ENCODE measurements around the gene MPP4.

DNA sequence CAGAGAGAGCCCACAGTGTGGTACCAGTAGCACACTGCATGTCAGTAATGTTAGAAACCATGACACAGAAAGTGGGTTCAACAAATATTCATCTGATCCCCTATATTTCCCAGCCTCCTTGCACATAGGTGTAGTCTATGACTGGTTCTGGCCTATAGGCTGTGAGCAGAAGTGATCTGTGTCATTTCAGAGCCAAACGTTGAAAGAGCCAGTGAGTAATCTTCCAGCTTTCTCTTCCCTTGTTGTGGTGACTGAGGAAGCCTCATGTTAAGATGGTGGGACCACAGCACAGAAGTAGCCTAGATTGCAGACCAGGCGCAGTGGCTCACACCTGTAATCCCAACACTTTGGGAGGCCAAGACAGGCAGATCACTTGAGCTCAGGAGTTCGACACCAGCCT lies 59.2 kb downstream of the MPP4 start:
- TF ChIP-seq, protein P1, sequence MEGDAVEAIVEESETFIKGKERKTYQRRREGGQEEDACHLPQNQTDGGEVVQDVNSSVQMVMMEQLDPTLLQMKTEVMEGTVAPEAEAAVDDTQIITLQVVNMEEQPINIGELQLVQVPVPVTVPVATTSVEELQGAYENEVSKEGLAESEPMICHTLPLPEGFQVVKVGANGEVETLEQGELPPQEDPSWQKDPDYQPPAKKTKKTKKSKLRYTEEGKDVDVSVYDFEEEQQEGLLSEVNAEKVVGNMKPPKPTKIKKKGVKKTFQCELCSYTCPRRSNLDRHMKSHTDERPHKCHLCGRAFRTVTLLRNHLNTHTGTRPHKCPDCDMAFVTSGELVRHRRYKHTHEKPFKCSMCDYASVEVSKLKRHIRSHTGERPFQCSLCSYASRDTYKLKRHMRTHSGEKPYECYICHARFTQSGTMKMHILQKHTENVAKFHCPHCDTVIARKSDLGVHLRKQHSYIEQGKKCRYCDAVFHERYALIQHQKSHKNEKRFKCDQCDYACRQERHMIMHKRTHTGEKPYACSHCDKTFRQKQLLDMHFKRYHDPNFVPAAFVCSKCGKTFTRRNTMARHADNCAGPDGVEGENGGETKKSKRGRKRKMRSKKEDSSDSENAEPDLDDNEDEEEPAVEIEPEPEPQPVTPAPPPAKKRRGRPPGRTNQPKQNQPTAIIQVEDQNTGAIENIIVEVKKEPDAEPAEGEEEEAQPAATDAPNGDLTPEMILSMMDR (IDR thresholded peaks at IDR 0.05): no peak
- TF ChIP-seq POLR2A (IDR thresholded peaks at IDR 0.05): no peak
